CD14-positive monocyte (primary cell): Measurements from ENCODE around the gene DNAJB4. TPM values are rescaled to one million over a fixed set of nuclear protein-coding genes. Genes with fewer than 3 reads are reported as not detected.

ENCODE experiments used
- DNase-seq, 3 donors: peaks; one replicate each; pipeline ENCODE4 v3.0.0-alpha.2; 2011 to 2022
- H2AFZ ChIP-seq: 2 replicates; pipeline ENCODE4 v1.6.0; 2012; ENCODE audit warnings: mild to moderate bottlenecking, low read depth, low read length, inconsistent platforms; ENCODE audit not compliant: insufficient read depth, poor library complexity, severe bottlenecking
- H3K27ac ChIP-seq, 2 donors: 1 replicate in 1 of 2; 2 replicates in 1 of 2; pipeline ENCODE4 v1.5.1; 2012 to 2013; ENCODE audit warnings: low read length in 2 of 2, control low read depth in 1 of 2, inconsistent platforms in 1 of 2, low read depth in 1 of 2, mild to moderate bottlenecking in 1 of 2
- H3K27me3 ChIP-seq, 2 donors: one replicate each; pipeline versions ENCODE4 v1.6.0 to v1.6.1; 2011 to 2013; ENCODE audit warnings: low read length in 2 of 2; ENCODE audit not compliant: control insufficient read depth in 2 of 2, insufficient read depth in 2 of 2
- H3K36me3 ChIP-seq, 2 donors: replicated peaks in 1 of 2; 1 replicate in 1 of 2; 2 replicates in 1 of 2; pipeline versions ENCODE4 v1.5.1 to v1.6.1; 2012 to 2013; ENCODE audit warnings: low read length in 2 of 2, control low read depth in 1 of 2, inconsistent platforms in 1 of 2, mild to moderate bottlenecking in 1 of 2; ENCODE audit not compliant: insufficient read depth in 2 of 2, control insufficient read depth in 1 of 2
- H3K4me1 ChIP-seq, 2 donors: 1 replicate in 1 of 2; 2 replicates in 1 of 2; pipeline versions ENCODE4 v1.5.1 to v1.6.1; 2012 to 2013; ENCODE audit warnings: low read length in 2 of 2, control low read depth in 1 of 2, inconsistent platforms in 1 of 2, mild to moderate bottlenecking in 1 of 2, moderate library complexity in 1 of 2; ENCODE audit not compliant: insufficient read depth in 2 of 2, control insufficient read depth in 1 of 2
- H3K4me2 ChIP-seq: replicated peaks from 2 replicates; pipeline ENCODE3; 2012; ENCODE audit warnings: low read length, moderate library complexity, mild to moderate bottlenecking; ENCODE audit not compliant: poor library complexity, severe bottlenecking; ENCODE audit errors: extremely low read depth
- H3K4me3 ChIP-seq, 3 experiments: fragments of 200-600 bp in 1 of 3; sonication (generic) in 1 of 3; replicated peaks in 1 of 3; 1 replicate in 2 of 3; 2 replicates in 1 of 3; pipeline ENCODE4 v1.5.1; 2011 to 2013; ENCODE audit warnings: low read length in 3 of 3, mild to moderate bottlenecking in 3 of 3, control low read depth in 2 of 3, low read depth in 2 of 3, inconsistent platforms in 1 of 3, moderate library complexity in 1 of 3
- H3K79me2 ChIP-seq: 2 replicates; pipeline ENCODE4 v1.6.0; 2012; ENCODE audit warnings: mild to moderate bottlenecking, control low read depth, inconsistent platforms, low read length, moderate library complexity; ENCODE audit not compliant: insufficient read depth
- H3K9ac ChIP-seq: 2 replicates; pipeline ENCODE4 v1.6.0; 2017; ENCODE audit warnings: low read length, mild to moderate bottlenecking; ENCODE audit not compliant: insufficient read depth, poor library complexity, severe bottlenecking
- H3K9me3 ChIP-seq, 2 donors: replicated peaks in 1 of 2; 1 replicate in 1 of 2; 2 replicates in 1 of 2; pipeline versions ENCODE4 v1.5.1 to v1.6.1; 2012 to 2013; ENCODE audit warnings: low read length in 2 of 2, control low read depth in 1 of 2; ENCODE audit not compliant: control insufficient read depth in 1 of 2, insufficient read depth in 1 of 2
- H4K20me1 ChIP-seq: 2 replicates; pipeline ENCODE4 v1.6.0; 2012; ENCODE audit warnings: mild to moderate bottlenecking, low read length, control low read depth, moderate library complexity; ENCODE audit not compliant: insufficient read depth
- H3K27ac Mint-ChIP-seq, 7 donors: one replicate each; pipeline ENCODE4 v1.8.0; 2020; ENCODE audit warnings: mild to moderate bottlenecking in 7 of 7, mixed read lengths in 7 of 7, moderate library complexity in 6 of 7, inconsistent platforms in 2 of 7
- H3K27me3 Mint-ChIP-seq, 3 donors: one replicate each; pipeline ENCODE4 v1.8.0; 2021 to 2022; ENCODE audit warnings: low read depth in 3 of 3, mild to moderate bottlenecking in 3 of 3, mixed read lengths in 3 of 3, moderate library complexity in 3 of 3, inconsistent platforms in 1 of 3
- H3K36me3 Mint-ChIP-seq, 2 donors: one replicate each; pipeline ENCODE4 v1.8.0; 2020; ENCODE audit warnings: mixed read lengths in 2 of 2, inconsistent platforms in 1 of 2, mild to moderate bottlenecking in 1 of 2
- H3K4me1 Mint-ChIP-seq: one replicate; pipeline ENCODE4 v1.8.0; 2020; ENCODE audit warnings: mild to moderate bottlenecking, mixed read lengths
- H3K4me3 Mint-ChIP-seq, 2 donors: one replicate each; pipeline ENCODE4 v1.8.0; 2020; ENCODE audit warnings: mild to moderate bottlenecking in 2 of 2, mixed read lengths in 2 of 2, moderate library complexity in 1 of 2
- H3K9me3 Mint-ChIP-seq, 7 donors: one replicate each; pipeline ENCODE4 v1.8.0; 2020 to 2022; ENCODE audit warnings: mixed read lengths in 7 of 7, mild to moderate bottlenecking in 6 of 7, moderate library complexity in 6 of 7, inconsistent platforms in 2 of 7
- WGBS: methylation state at CpG from one replicate; pipeline ENCODE4 v1.1.5; 2013; ENCODE audit warnings: missing lambda C conversion rate; ENCODE audit not compliant: insufficient coverage; 5-methylcytosine and 5-hydroxymethylcytosine counted together
- intact Hi-C, 2 donors: fragments of 100-400 bp; cut with micrococcal nuclease; formaldehyde crosslinking; loops; one replicate each; pipeline versions ENCODE4 v1.15.0 to v1.15.1; 2023
- polyA plus RNA-seq, 3 donors: library from polyadenylated mRNA; depleted of rRNA in 1 of 3; unstranded in 2 of 3; stranded (reverse) in 1 of 3; fragments of 300-500 nt in 2 of 3; fragments of >200 nt in 1 of 3; fragmentation: Illumina TruSeq in 2 of 3; gene quantifications; 1 replicate in 2 of 3; 2 replicates in 1 of 3; pipeline ENCODE4 v1.2.3, GENCODE V29; 2012 to 2021
- TF ChIP-seq, protein P1 (sequence below): fragments of 200-600 bp; IDR thresholded peaks from one replicate; pipeline ENCODE4 v1.8.0; 2022; ENCODE audit warnings: antibody characterized with exemption, mild to moderate bottlenecking

Gene DNAJB4
- polyA plus RNA-seq, 3 donors = 2.8 to 4.0 (median 3.6) TPM

DNA sequence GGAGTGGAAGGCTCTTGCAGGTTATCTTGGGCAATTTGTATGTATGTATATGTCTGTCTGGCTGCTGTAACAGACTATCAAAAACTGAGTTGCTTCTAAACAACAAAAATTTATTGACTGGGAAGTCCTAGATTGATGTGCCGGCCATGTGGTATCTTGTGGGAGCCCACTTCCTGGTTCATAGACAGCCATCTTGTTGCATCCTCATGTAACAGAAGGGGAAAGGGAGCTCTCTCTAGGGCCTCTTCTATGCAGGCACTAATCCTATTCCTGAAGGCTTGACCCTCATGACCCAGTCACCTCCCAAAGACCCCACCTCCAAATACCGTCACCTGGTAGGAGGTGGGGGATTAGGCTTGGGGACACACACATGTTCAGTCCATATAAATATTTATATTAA, 50.2 kb downstream of the DNAJB4 start:
- no peak overlapping the region for H3K27ac ChIP-seq
- H3K4me3 ChIP-seq = no peak overlapping the region
- H3K9me3 ChIP-seq = no peaks in the 10 kb centered on the region
- H3K36me3 ChIP-seq = no peaks in the 10 kb centered on the region
- H3K4me1 ChIP-seq = no peaks in the 10 kb centered on the region
- Mint-ChIP-seq H3K9me3 (peaks cover 0 to 4% (median 2%) of the 10 kb centered on the region in 7 donors), H3K27ac (no peak overlapping the region), H3K4me1 (peaks cover 2% of the 10 kb centered on the region), H3K36me3 (no peaks in the 10 kb centered on the region), H3K27me3 (peaks cover 0 to 3% (median 2%) of the 10 kb centered on the region in 3 donors), H3K4me3 (no peak overlapping the region)
- 60% methylated on average over 1 of the region's 2 CpGs for WGBS
- H3K79me2 ChIP-seq = no peaks in the 10 kb centered on the region
- no peak overlapping the region for H3K9ac ChIP-seq
- H3K27me3 ChIP-seq = no peaks in the 10 kb centered on the region
- peak overlapping the region; percentile 8 for H2AFZ ChIP-seq
- no peaks in the 10 kb centered on the region for H4K20me1 ChIP-seq
- DNase-seq = no peak
- TF ChIP-seq, protein P1, sequence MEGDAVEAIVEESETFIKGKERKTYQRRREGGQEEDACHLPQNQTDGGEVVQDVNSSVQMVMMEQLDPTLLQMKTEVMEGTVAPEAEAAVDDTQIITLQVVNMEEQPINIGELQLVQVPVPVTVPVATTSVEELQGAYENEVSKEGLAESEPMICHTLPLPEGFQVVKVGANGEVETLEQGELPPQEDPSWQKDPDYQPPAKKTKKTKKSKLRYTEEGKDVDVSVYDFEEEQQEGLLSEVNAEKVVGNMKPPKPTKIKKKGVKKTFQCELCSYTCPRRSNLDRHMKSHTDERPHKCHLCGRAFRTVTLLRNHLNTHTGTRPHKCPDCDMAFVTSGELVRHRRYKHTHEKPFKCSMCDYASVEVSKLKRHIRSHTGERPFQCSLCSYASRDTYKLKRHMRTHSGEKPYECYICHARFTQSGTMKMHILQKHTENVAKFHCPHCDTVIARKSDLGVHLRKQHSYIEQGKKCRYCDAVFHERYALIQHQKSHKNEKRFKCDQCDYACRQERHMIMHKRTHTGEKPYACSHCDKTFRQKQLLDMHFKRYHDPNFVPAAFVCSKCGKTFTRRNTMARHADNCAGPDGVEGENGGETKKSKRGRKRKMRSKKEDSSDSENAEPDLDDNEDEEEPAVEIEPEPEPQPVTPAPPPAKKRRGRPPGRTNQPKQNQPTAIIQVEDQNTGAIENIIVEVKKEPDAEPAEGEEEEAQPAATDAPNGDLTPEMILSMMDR = no peak
- intact Hi-C loops = no loop called here
- no peak overlapping the region for H3K4me2 ChIP-seq

DNA sequence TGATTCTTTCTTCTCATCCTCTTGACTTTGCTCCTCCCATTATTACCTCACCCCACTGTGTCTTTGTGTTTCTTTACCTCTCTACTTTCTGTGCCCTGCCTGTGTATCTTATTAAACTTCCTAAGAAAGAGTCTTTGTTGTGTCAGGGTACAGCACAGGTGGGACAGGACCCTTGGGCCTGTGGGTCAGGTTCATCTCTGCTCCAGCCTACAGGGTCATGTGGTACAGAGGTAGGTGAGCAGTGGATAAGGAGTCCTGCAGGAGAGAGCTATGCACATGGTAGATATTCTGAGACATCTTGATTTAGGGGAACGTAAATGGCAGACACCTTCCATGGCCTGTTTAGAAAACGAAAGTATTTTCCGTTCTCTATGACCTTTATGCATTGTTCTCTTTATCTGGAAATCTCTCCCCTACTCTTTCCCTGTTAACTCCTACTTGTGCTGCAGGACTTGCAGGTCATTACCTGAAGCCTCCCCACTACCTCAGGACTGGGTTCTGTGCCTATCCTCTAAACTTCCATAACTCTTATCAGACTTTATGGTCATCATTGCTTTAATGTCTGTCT, 50.9 kb downstream of the DNAJB4 start:
- TF ChIP-seq, protein P1 = no peak
- Histone ChIP-seq H3K4me2 (no peak overlapping the region), H3K27me3 (no peaks in the 10 kb centered on the region), H2AFZ (no peak overlapping the region), H3K36me3 (no peaks in the 10 kb centered on the region), H3K4me1 (no peaks in the 10 kb centered on the region), H3K4me3 (no peak overlapping the region), H3K79me2 (no peaks in the 10 kb centered on the region), H3K9ac (no peak overlapping the region), H4K20me1 (no peaks in the 10 kb centered on the region), H3K27ac (no peak overlapping the region), H3K9me3 (no peaks in the 10 kb centered on the region)
- Mint-ChIP-seq H3K27ac (no peak overlapping the region), H3K4me1 (peaks cover 2% of the 10 kb centered on the region), H3K4me3 (no peak overlapping the region), H3K27me3 (peaks cover 0 to 3% (median 2%) of the 10 kb centered on the region in 3 donors), H3K36me3 (no peaks in the 10 kb centered on the region), H3K9me3 (peaks cover 0 to 4% (median 2%) of the 10 kb centered on the region in 7 donors)
- 96% methylated on average over 3 of the region's 3 CpGs for WGBS
- intact Hi-C loops = no loop called here
- no peak for DNase-seq
